HG02571 (cell line): ENCODE measurements around the gene ATP6V1G2.
A peak's percentile ranks its signal among the peaks of the same experiment; 100 is the strongest.
"Not testable (repeated sequence)": the region's sequence is repeated elsewhere in the genome, so short reads cannot be mapped to it uniquely, and the experiment has no call there.

ENCODE experiments used
- ATAC-seq: cut with Tn5 transposase; IDR thresholded peaks from one replicate; pipeline ENCODE4 v1.9.1; 2021; ENCODE audit warnings: mild to moderate bottlenecking, moderate library complexity; ENCODE audit not compliant: unreplicated experiment

ATP6V1G2 gene

DNA sequence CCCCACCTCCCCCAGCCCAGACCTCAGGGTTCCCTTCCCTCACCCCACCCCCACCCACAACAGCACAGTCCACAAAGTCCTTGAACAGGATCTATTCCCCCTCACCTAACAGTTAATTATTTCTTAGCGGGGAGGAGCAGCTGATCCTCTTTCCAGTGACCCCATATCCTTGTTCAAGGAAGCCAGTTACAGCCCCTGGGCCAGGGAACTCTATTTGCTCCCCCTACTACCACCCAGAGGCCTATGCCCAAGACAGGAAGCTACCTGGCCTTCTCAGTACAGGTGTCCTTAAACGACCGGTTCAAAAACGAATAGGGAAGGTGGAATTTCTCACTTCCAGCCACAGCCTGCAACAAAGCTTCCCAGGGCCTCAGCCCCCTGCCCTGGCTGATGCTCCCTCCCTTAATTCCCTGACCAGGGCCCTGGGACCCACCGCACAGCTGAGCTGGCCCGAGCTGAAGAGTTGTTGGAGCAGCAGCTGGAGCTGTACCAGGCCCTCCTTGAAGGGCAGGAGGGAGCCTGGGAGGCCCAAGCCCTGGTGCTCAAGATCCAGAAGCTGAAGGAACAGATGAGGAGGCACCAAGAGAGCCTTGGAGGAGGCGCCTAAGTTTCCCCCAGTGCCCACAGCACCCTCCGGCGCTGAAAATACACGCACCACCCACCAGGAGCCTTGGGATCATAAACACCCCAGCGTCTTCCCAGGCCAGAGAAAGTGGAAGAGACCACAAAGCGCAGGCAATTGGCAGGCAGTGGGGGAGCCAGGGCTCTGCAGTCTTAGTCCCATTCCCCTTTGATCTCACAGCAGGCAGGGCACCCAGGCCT is 16.9 kb downstream of the ATP6V1G2 start:
- no peak for ATAC-seq

DNA sequence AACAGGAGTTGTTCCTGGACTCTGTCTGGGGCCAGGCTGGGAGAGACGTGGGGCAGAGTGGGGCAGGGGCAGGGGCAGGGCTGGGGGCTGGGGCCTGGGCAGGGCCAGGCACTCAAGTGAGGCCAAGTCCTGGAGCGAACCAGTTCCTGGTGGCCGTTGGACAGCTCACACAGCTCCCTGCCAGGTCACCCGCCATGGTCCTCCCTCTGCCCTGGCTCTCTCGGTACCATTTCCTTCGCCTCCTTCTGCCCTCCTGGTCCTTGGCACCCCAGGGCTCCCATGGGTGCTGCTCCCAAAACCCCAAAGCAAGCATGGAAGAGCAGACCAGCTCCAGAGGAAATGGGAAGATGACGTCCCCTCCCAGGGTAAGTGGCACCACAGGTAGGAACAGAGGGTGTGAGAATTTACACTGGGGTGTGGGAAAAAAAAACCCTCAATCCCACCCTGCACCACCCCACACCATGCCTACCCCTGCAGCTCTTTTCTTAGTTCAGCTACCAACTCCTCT is 17.5 kb downstream of the ATP6V1G2 start, which contains the start of gene MCCD1:
Gene MCCD1 (plus strand): TSS at position 142 of the 508 bp plus-strand sequence. CDS start 53 bp downstream, at position 195.
- ATAC-seq = no peak

- no peak for ATAC-seq
These were observed 18.1 kb downstream of the ATP6V1G2 start for GRCh38 chr6:31528307-31528777.

DNA sequence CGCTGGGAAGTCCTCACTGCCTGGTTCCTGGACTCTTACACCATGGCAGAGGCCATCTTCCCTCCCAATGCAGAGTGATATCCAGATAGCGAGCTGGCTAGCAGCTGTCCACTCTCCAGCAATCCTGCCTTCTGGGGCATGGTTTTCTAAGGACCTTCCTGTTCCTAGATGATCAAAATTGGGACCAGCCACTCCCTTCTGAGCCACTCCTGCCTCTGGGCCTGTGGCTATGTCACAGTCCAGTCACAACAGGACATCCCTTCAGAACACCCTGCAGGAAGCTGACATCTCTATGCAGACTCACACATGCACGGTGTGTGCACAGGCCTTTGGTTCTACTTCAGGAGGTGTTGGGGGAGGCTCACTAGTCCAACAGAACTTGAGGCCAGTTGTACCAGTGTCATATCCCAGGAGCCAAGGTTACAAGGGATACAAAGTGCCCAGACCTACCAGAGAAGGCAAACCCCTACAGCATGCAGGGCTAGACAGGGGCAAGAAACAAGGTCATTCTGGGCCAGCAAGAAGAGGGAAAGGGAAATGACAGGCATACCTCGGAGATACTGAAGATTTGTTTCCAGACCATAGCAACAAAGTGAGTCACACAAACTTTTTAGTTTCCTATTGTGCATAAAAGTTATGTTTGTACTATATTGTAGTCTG is 20.3 kb downstream of the ATP6V1G2 start:
- ATAC-seq = no peak

DNA sequence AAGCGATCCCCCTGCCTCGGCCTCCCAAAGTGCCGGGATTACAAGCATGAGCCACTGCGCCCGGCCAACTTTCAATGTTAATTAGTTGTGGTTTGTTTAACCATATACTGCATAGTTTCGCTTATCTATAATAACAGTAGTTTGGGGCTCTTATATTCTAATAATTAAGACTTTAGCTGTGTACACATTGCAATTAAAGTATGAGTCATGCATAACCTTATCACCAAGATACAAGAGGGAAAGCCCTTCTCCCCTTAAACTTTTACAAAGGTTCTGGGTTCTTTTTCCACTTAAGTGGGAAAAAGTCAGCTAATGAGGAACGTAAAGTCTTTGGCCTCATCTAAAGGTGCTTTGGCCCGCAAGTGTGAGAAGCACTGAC is 20.9 kb downstream of the ATP6V1G2 start:
- ATAC-seq = no peak

DNA sequence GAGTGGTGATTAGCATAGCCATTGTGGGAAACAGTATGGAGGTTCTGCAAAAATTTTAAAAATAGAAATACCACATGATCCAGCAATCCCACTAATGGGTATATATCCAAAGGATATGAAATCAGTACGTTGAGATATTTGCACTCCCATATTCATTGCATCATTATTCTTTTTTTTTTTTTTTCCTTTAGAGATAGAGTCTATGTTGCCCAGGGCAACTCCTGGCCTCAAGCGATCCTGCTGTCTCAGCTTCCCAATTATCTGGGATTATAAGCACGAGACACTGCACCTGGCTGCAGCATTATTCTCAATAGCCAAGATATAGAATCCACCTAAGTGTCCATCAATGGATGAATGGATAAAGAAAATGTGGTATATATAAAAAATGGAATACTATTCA is 24.6 kb downstream of the ATP6V1G2 start:
- no peak for ATAC-seq

DNA sequence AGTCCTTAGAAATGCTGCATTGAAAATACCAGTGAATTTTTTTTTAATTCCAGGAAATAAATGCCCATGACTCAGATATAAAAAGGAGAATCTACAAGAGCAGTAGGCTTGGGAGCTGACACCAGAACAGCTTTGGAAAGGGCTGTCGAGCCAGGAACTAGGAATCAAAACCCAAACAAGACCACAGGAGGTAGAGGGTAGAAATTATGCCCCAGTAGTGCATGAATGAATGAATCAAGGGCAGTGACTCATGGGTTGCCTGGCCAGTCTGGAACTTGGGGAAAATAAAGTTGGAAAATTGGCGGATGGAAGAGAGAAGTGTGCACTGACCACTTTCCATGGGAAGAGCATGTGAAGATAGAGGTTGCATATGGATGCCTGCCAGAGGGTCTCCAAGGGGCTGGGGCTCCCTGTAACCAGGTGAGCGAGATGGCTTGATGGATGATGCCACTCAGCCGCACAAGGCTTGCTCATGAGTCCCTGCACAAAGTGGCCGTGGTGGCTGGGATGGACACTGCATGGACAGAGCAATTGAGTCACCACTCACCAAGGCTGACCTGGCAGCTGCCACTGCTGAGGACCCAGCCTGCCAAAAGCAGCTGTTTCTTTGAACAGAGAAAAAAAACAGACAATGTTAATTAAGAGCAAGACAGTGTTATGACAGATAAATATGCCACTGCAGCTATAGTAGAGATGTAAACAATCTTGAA is 32.8 kb downstream of the ATP6V1G2 start:
- no peak for ATAC-seq

GRCh38 chr6:31510007-31510406 is 36.4 kb downstream of the ATP6V1G2 start:
- ATAC-seq = no peak

GRCh38 chr6:31509036-31509435 is 37.4 kb downstream of the ATP6V1G2 start:
- ATAC-seq = not testable (repeated sequence)

- ATAC-seq = no peak
These were observed 43.8 kb downstream of the ATP6V1G2 start for GRCh38 chr6:31502586-31502985.

GRCh38 chr6:31499648-31500047 is 46.8 kb downstream of the ATP6V1G2 start:
- not testable (repeated sequence) for ATAC-seq

GRCh38 chr6:31498748-31499147 is 47.7 kb downstream of the ATP6V1G2 start:
- ATAC-seq = no peak

GRCh38 chr6:31497531-31498476 is 48.6 kb downstream of the ATP6V1G2 start, which contains the start of gene MICB:
Gene MICB (plus strand): TSS chr6:31498145. CDS start chr6:31498194, 49 bp downstream.
- peak; percentile 57 for ATAC-seq

DNA sequence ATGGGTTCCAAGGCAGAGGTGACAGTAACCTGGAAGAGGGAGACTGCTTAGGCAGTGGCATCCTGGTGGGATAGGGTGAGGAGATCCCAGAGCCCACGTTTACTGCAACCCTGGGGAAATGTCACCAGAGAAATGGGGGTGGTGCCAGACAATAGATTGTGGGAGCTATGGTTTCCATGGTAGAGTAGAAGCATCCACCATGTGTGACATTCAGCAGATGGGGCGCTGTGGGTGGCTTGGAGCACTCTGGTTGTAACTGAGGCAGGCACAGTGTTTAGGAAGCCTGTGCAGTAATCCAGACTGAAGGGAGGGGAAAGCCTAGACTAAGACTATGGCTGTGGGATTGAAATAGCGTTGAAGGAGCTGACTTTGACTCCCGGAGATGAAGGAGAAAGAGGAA is 49.6 kb downstream of the ATP6V1G2 start:
- not testable (repeated sequence) for ATAC-seq

DNA sequence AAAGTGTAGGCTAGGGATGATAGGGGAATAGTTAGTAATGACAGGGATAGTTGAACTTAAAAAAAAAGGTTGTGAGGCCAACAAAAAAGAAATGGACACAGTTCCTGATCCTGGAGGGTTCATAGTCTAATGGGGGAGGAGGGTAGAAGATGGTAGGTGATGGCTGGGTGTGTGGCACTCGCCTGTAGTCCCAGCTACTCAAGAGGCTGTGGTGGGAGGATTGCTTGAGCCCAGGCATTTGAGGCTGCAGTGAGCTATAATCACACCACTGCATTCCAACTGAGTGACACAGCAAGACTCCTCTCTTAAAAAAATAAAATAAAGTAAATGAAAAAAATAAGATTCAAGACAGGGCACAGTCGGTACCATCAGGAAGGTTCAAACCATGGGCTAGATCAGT is 50.8 kb downstream of the ATP6V1G2 start:
- ATAC-seq = no peak
